Dermis blood vessel endothelial cell (primary cell): ENCODE results near the gene FSTL5. TPM values are rescaled to one million over a fixed set of nuclear protein-coding genes. Genes with fewer than 3 reads are reported as not detected.
A peak's percentile ranks its signal among the peaks of the same experiment; 100 is the strongest.

Experiments
- DNase-seq: peaks from one replicate; pipeline ENCODE4 v3.0.0; 2010
- total RNA-seq: library from RNA; depleted of rRNA; stranded (reverse); fragments of >200 nt; gene quantifications from 2 replicates; pipeline ENCODE4 v1.2.3, GENCODE V29; 2014

FSTL5 gene
- total RNA-seq, 1 donor from 2014 or later = under 0.01 TPM

DNA sequence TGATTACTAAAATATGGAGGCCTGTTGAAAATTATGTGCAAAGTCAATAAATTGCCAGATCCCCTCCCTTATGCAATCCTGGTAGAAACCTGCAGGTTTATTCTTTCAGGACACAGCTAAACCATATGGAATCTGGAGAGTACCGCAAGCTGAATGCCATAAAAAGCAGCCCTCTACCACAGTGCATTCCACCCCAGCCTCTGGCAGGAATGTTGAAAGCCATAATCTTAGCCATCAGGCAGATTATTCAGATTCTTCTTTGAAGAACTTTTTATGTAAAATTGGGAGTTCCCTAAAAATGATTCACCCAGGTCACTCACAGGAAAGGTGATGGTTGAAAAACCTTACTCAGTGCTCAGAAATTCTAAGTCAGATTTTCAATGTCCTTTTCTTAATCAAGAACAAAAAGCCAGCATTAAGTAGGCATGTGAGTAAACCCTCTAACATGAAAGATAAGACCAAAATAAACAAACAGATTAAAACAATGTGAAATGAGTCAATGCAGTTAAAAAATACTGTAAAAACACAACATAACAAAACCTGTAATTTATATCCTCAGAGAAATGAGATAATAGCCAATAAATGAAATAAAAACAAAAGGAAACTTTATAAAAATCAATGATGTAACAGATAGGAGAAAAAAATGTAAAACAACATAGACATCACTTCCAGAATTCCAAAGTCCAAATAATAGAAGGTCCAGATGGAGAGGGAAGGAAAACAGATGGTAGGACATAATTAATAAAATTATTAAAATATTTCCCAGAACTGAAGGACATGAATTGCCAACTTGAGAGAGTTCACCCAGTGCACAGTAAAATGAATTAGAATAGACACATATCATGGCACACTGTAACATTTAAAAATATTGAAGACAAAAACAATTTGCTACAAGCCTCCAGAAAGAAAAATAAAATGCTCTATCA, 226.9 kb downstream of the FSTL5 start:
- DNase-seq = peak; percentile 67

DNA sequence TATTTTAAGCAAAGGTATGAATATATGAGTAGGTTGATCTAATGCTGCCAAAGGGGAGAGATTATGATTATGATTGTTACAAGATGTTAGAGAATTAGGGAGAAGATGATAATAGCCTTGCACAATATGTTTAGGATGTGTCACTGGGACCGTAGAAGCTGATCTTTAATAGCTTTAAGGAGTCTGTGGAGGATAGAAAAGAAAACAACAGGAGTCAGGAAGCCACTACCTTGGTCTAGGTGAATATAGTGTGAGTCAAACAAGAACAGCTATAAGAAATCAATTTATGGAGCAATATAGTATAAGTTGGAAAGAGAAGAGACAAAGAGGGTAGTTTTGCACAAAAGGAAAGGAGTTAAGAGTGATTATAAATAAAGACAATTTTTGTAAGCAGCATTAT, 232.7 kb downstream of the FSTL5 start:
- DNase-seq = no peak

DNA sequence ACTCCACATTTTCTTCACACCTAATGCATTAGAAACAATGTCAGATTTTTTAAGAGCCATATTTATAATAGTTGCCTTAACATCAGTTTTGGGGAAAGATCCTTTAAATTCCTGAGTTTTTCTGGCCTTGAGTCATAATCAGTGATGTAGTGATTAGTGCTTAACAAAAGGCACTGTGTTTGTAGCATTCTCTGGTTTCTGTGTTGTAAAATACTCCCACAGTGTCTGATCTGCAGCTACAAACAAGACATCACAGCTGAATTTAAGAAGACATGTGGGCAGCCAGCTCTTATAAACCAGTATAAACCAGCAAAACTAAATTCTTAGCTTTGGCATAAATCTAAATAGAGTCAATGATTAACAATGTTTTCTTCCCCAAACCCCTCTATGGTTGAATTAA, 233.8 kb downstream of the FSTL5 start:
- peak; percentile 5 for DNase-seq

- no peak for DNase-seq
Measured at GRCh38 chr4:161926033-161926828, 237.6 kb downstream of the FSTL5 start.

DNA sequence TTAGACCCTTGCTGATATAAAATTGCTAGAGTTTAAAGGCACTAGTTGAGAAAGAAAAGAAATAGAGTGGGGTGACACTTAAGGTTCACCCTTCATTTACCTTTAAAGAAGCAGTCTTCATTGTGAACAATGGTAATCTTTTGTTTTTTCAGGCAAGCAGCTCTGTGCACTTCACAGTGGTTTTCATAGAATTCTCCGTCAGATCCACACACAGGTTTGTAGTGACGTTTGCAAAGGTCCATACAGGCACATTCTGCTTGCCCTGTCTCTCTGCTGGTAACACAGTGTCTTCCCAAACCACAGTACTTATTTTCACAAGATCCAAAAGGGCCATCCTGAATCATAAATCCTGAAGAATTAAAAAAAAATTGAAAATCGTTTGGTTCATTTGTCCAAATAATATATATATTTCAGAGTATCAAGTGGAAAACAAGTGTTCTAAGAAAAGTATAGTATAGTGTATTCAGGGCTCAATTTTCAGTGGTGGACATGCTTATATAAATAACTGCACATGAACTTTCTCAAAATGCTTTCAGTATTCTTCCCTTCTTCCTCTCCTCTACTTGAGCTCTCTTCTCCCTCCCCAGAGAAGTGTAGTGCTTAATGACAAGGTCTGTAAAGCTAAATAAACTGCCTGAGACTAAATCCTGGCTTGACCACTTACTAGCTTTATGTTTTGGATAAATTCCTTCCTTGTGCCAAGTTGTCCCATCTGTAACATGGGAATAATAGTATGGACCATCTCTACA, 243.3 kb downstream of the FSTL5 start:
- no peak for DNase-seq

- DNase-seq = no peak
Measured at GRCh38 chr4:161919442-161920220, 244.2 kb downstream of the FSTL5 start.

DNA sequence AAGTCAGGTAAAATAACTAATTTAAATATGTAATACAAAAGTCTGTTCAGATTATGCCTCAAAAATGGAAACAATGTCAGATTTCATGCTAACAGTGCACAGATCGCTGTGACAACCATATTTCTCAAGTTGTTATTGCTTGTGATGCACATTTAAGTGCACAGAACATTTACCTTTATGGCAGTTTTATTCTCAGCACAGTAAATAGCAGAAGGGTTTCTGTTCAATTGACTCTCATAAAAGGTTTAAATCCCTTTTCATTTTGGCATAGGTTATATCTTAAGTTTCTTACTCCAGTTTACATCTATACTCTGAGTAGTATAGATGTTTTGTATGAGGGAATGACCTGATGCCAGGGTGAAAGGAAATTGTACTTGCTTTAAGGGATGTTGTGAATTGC, 247.8 kb downstream of the FSTL5 start:
- no peak for DNase-seq

- no peak for DNase-seq
Measured at GRCh38 chr4:161907590-161907955, 256.2 kb downstream of the FSTL5 start.

- no peak for DNase-seq
Measured at GRCh38 chr4:161906836-161907589, 256.8 kb downstream of the FSTL5 start.

DNA sequence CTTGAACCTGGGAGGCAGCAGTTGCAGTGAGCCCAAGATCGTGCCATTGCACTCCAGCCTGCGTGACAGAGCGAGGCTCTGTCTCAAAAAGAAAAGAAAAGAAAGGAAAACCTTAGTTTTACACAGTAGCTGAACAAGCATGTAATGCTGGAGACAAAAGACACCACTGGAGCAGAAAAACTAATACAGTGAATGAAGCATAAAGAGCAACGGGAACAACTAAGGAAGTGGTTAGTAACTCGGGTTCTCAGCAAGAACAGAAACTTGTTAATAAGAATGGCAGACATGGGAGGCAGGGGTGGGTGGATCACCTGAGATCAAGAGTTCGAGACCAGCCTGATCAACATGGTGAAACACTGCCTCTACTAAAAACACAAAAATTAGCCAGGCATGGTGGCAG, 263.7 kb downstream of the FSTL5 start:
- DNase-seq = no peak

DNA sequence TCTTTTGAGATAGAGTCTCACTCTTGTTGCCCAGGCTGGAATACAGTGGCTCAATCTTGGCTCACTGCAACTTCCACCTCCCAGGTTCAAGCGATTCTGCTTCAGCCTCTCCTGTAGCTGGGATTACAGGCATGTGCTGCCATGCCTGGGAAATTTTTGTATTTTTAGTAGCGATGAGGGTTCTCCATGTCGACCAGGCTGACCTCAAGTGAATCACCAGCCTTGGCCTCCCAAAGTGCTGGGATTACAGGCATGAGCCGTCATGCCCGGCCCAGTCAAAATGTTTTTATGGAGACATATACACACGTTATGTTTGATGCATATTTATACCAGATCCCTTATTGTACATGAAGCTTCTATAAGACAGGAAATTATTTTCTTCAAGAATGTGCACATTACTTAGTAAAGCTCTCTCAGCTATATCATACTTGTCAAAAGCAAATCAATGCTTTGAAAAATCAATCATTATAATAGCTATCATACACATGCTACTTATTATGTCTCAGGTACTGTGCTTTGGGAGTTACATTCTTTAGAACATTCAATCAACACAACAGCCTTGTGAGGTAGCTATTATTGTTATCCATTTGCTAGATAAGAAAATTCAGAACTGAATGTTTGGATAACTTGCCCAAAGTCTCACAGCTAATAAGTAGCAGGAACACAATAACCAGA, 269.2 kb downstream of the FSTL5 start:
- no peak for DNase-seq

DNA sequence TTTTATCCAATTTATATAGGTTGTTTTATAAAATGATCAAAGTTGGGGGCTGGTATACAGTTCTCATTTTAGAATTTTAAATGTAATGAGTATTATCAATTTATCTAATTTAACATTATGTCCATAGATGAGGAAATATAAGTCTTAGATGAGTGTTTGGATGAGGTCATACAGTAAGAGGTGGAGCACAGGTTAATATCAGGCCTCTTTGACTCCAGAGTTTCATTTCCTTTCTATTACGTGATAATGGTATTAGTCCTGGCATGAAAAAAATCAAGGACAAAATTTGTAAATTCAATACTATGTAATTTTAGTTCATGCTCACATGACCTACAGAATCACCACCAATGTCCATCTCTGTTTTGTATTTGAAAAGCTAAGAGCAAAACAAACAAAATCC, 269.8 kb downstream of the FSTL5 start:
- DNase-seq = no peak

DNA sequence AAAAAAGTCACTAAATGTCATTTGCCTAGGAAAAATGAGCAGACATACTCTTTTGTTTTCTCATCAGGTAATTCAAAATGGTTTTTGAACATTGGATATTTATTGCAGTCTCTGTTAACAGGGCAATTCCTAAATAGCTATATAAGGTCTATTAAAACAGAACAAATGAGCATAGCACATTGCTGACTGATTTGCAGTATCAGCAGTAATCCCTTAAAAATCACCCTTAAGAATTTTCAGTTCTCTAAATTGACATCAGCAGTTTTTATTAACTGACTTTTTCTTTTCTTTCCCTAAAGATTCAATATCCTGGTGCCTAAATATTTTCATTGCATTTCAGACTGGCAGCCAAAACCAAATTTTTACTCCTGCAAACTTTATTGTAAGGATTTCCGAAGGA, 270.2 kb downstream of the FSTL5 start:
- DNase-seq = no peak

- DNase-seq = no peak
Measured at GRCh38 chr4:161892951-161893350, 270.8 kb downstream of the FSTL5 start.

DNA sequence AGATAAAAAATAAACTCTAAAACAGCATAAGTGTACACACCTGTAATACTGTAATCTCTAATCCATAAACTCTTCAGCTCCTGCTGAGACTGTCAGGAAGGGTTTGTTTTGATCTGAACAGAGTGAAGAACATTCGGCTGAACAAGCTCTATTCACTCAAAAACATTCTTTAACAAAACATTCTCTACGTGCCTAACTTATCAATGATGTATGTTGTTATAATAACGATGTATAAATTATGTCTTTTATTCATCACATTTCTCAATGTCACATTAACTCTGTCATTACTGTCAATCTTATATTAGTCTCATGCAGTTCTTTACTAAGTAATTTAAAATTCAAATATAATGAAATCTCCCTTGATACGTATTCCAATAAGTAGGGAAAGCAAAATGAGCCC, 280.6 kb downstream of the FSTL5 start:
- no peak for DNase-seq

GRCh38 chr4:161881370-161881769, 282.4 kb downstream of the FSTL5 start:
- no peak for DNase-seq

GRCh38 chr4:161869511-161869910, 294.3 kb downstream of the FSTL5 start:
- DNase-seq = no peak

DNA sequence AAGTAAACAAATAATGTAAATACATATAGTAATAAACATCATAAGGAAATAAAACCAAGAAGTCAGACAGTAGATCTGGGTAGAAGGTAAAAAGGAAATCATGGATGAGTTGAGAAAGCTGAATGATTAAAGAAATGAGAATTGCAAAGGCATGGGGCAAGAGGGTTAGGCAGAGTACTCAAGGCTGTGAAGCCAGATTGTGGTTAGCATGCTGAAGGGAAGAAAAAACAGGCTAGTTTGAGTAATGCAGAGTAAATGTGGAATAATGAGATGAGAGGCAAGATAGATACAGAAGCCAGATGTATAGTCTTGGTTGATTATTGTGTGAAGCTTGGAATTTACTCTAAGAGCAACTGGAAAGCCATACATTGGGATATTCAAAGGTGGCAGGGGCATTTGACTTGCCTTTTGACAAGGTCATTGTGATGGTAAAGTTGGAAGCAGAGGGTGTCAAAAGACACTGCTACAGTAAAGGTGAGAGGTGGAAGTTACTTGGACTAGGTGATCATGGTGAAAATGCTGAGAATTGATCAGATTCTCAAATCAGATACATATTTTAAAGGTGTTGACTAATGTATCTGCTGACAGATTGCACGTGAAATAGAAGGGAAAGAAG, 307.0 kb downstream of the FSTL5 start:
- DNase-seq = no peak

DNA sequence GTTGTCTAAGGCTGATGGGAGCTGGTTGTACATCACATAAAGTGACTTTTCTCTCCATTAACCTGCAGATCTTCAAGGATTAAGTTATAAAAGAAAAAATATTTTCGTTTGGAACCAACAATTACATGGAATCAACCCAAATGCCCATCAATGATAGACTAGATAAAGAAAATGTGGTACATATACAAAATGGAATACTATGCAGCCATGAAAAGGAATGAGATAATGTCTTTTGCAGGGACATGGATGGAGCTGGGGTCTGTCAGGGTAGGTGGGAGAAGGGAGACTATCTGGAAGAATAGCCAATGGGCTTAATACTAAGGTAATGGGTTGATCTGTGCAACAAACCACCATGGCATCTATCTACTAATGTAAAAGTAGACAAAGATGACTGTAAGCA, 313.2 kb downstream of the FSTL5 start:
- DNase-seq = no peak

DNA sequence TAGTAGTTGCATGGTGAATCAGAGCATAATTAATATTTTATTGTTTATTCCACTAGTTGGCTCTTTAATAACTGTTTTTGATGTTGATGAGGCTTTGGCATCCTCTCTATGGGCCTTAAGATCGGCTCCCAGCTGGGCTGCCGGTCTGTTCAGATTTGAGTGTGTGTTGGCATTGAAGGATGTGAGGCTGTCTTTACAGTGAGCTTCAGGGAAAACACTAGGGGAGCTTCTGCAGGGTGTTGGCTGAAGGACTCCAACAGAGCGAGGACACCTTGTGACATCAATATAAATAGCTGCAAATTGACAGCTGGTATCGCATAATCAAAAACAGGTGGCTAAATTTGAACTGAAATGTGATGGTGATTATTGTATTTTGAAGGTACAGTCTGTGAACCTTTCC, 322.0 kb downstream of the FSTL5 start:
- no peak for DNase-seq

DNA sequence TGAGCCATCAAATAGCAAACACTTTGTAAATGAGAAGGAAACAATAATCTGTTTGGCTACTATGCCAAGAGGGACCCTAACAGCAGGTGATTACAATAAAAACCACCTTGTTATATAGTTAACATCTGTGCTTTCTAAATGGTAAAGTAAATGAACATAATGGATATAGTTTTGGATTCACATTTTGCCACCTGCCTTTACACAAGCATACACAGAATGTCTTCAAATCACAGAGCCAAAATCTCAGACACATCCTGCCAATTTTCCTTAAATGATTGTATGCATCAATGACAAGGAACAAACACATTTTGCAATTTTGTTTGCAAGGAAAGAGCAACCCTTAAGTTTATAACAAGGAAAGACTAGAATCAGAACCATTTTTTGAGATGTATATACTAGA, 334.2 kb downstream of the FSTL5 start:
- no peak for DNase-seq
